Mesenchymal stem cell (in vitro differentiated cells and primary cell): ENCODE measurements around the gene LIAS.

Experiments used
- DNase-seq: peaks from one replicate; pipeline ENCODE4 v3.0.0-alpha.2; 2013
- H2AFZ ChIP-seq: one replicate; pipeline ENCODE4 v1.6.1; 2013; ENCODE audit warnings: low read depth, mild to moderate bottlenecking, control low read depth, inconsistent platforms, low read length, moderate library complexity
- H2AK5ac ChIP-seq: 2 replicates; pipeline ENCODE4 v1.6.1; 2013; ENCODE audit warnings: low read length, moderate library complexity, mild to moderate bottlenecking, inconsistent platforms; ENCODE audit not compliant: severe bottlenecking
- H2BK120ac ChIP-seq: one replicate; pipeline ENCODE4 v1.6.1; 2013; ENCODE audit warnings: low read depth, mild to moderate bottlenecking, inconsistent platforms, low read length, moderate library complexity
- H2BK12ac ChIP-seq, 2 experiments: one replicate each; pipeline ENCODE4 v1.6.1; 2013; ENCODE audit warnings: inconsistent platforms in 2 of 2, low read length in 2 of 2, mild to moderate bottlenecking in 2 of 2, moderate library complexity in 2 of 2, control low read depth in 1 of 2
- H2BK15ac ChIP-seq: one replicate; pipeline ENCODE4 v1.6.1; 2013; ENCODE audit warnings: mild to moderate bottlenecking, low read depth, inconsistent platforms; ENCODE audit not compliant: poor library complexity, severe bottlenecking
- H2BK5ac ChIP-seq: 2 replicates; pipeline ENCODE4 v1.6.1; 2013; ENCODE audit warnings: low read depth, mild to moderate bottlenecking, low read length, control low read depth, inconsistent platforms; ENCODE audit not compliant: poor library complexity, severe bottlenecking
- H3K14ac ChIP-seq, 2 experiments: one replicate each; pipeline ENCODE4 v1.6.1; 2013; ENCODE audit warnings: inconsistent platforms in 2 of 2, low read length in 2 of 2, control low read depth in 1 of 2, mild to moderate bottlenecking in 1 of 2, moderate library complexity in 1 of 2
- H3K18ac ChIP-seq, 2 experiments: one replicate each; pipeline ENCODE4 v1.6.1; 2013; ENCODE audit warnings: inconsistent platforms in 2 of 2, low read length in 2 of 2, control low read depth in 1 of 2, low read depth in 1 of 2, mild to moderate bottlenecking in 1 of 2
- H3K23ac ChIP-seq, 2 experiments: one replicate each; pipeline ENCODE4 v1.6.1; 2013; ENCODE audit warnings: inconsistent platforms in 2 of 2, low read length in 2 of 2, mild to moderate bottlenecking in 2 of 2, moderate library complexity in 2 of 2, control low read depth in 1 of 2
- H3K27ac ChIP-seq: 2 replicates; pipeline ENCODE4 v1.5.1; 2013; ENCODE audit warnings: mild to moderate bottlenecking, moderate library complexity, low read length, control low read depth, inconsistent platforms; ENCODE audit not compliant: poor library complexity, severe bottlenecking
- H3K27me3 ChIP-seq, 2 experiments: 2 replicates each; pipeline versions ENCODE4 v1.6.1 to v1.7.0; 2013; ENCODE audit warnings: low read length in 2 of 2, mild to moderate bottlenecking in 2 of 2, moderate library complexity in 2 of 2, control low read depth in 1 of 2, inconsistent platforms in 1 of 2; ENCODE audit not compliant: control insufficient read depth in 1 of 2, insufficient read depth in 1 of 2
- H3K36me3 ChIP-seq, 2 experiments: 2 replicates each; pipeline versions ENCODE4 v1.6.1 to v1.7.0; 2013; ENCODE audit warnings: low read length in 2 of 2, control low read depth in 1 of 2, inconsistent platforms in 1 of 2, low read depth in 1 of 2, mild to moderate bottlenecking in 1 of 2; ENCODE audit not compliant: insufficient read depth in 2 of 2, control insufficient read depth in 1 of 2
- H3K4ac ChIP-seq, 2 experiments: one replicate each; pipeline ENCODE4 v1.6.1; 2013; ENCODE audit warnings: inconsistent platforms in 2 of 2, low read length in 2 of 2, mild to moderate bottlenecking in 2 of 2, moderate library complexity in 2 of 2, control low read depth in 1 of 2, low read depth in 1 of 2
- H3K4me1 ChIP-seq: 2 replicates; pipeline ENCODE4 v1.6.1; 2013; ENCODE audit warnings: low read depth, low read length, control low read depth; ENCODE audit not compliant: control insufficient read depth, insufficient read depth
- H3K4me2 ChIP-seq: 2 replicates; pipeline ENCODE4 v1.6.1; 2013; ENCODE audit warnings: low read length, mild to moderate bottlenecking, inconsistent platforms; ENCODE audit not compliant: poor library complexity, severe bottlenecking
- H3K4me3 ChIP-seq, 2 experiments: 2 replicates each; pipeline versions ENCODE4 v1.5.1 to v1.7.0; 2013; ENCODE audit warnings: low read length in 2 of 2, mild to moderate bottlenecking in 2 of 2, control low read depth in 1 of 2, low read depth in 1 of 2; ENCODE audit not compliant: insufficient read depth in 1 of 2
- H3K79me1 ChIP-seq: replicated peaks from 2 replicates; pipeline ENCODE4 v1.6.1; 2013; ENCODE audit warnings: mild to moderate bottlenecking, control low read depth, low read length, inconsistent platforms; ENCODE audit not compliant: poor library complexity, severe bottlenecking
- H3K9ac ChIP-seq: 2 replicates; pipeline ENCODE4 v1.7.0; 2013; ENCODE audit warnings: mild to moderate bottlenecking, low read length, moderate library complexity
- H3K9me3 ChIP-seq: 2 replicates; pipeline ENCODE4 v1.7.0; 2013; ENCODE audit warnings: mild to moderate bottlenecking, low read length; ENCODE audit not compliant: control insufficient read depth
- H4K8ac ChIP-seq: one replicate; pipeline ENCODE4 v1.6.1; 2013; ENCODE audit warnings: inconsistent platforms, mild to moderate bottlenecking, low read length, moderate library complexity
- H4K91ac ChIP-seq: one replicate; pipeline ENCODE4 v1.6.1; 2013; ENCODE audit warnings: mild to moderate bottlenecking, low read length, inconsistent platforms
- WGBS: methylation state at CpG from one replicate; pipeline ENCODE4 v1.1.7; 2013; ENCODE audit warnings: mixed read lengths; 5-methylcytosine and 5-hydroxymethylcytosine counted together

Gene LIAS

GRCh38 chr4:39466747-39467146, 7.9 kb downstream of the LIAS start:
- DNase-seq = no peak
- no peak overlapping the region for H3K23ac ChIP-seq

GRCh38 chr4:39467464-39467863, 8.6 kb downstream of the LIAS start:
- Histone ChIP-seq H2BK15ac (no peak overlapping the region), H2BK12ac (no peak overlapping the region), H3K18ac (no peak overlapping the region), H2AK5ac (no peak overlapping the region), H3K9me3 (no peaks in the 10 kb centered on the region), H4K8ac (no peak overlapping the region), H3K27ac (no peak overlapping the region), H4K91ac (no peak overlapping the region), H3K23ac (no peak overlapping the region), H2BK5ac (no peak overlapping the region), H3K9ac (peak overlapping the region; percentile 89), H3K4me1 (peaks cover 3% of the 10 kb centered on the region), H3K4ac (no peak overlapping the region), H3K27me3 (no peaks in the 10 kb centered on the region), H3K36me3 (peaks cover 9 to 49% of the 10 kb centered on the region in 2 experiments), H3K4me2 (no peak overlapping the region), H2AFZ (no peak overlapping the region), H3K79me1 (peaks cover 10% of the 10 kb centered on the region), H3K4me3 (no peak overlapping the region), H2BK120ac (no peak overlapping the region), H3K14ac (no peak overlapping the region)
- 93% methylated on average over 4 of the region's 4 CpGs for WGBS
- DNase-seq = no peak

More at GRCh38 chr4:39466747-39467146, 7.9 kb downstream of the LIAS start:
- no peaks in the 10 kb centered on the region for H3K9me3 ChIP-seq
- no peak overlapping the region for H3K4me2 ChIP-seq
- no peak overlapping the region for H3K4me3 ChIP-seq
- no peak overlapping the region for H3K14ac ChIP-seq
- peak overlapping the region; percentile 77 for H3K27ac ChIP-seq
- no peak overlapping the region for H4K91ac ChIP-seq
- peaks cover 3% of the 10 kb centered on the region for H3K4me1 ChIP-seq
- H2BK120ac ChIP-seq = no peak overlapping the region
- no peak overlapping the region for H3K18ac ChIP-seq
- H3K36me3 ChIP-seq = peaks cover 9 to 45% of the 10 kb centered on the region in 2 experiments
- no peaks in the 10 kb centered on the region for H3K27me3 ChIP-seq
- no peak overlapping the region for H2BK5ac ChIP-seq
- no peak overlapping the region for H4K8ac ChIP-seq
- no peak overlapping the region for H2AK5ac ChIP-seq
- no peak overlapping the region for H2AFZ ChIP-seq
- H3K9ac ChIP-seq = peak overlapping the region; percentile 89
- H3K79me1 ChIP-seq = peaks cover 10% of the 10 kb centered on the region
- H2BK15ac ChIP-seq = no peak overlapping the region
- H2BK12ac ChIP-seq = no peak overlapping the region
- 60% methylated on average over 1 of the region's 4 CpGs for WGBS
- H3K4ac ChIP-seq = no peak overlapping the region

- Histone ChIP-seq H2BK5ac (no peak overlapping the region), H3K9ac (peak overlapping the region; percentile 68), H4K8ac (no peak overlapping the region), H3K4me3 (no peak overlapping the region), H2AK5ac (no peak overlapping the region), H3K79me1 (peaks cover 4% of the 10 kb centered on the region), H3K27ac (no peak overlapping the region), H2AFZ (no peak overlapping the region), H3K4ac (no peak overlapping the region), H3K27me3 (no peaks in the 10 kb centered on the region), H3K9me3 (no peaks in the 10 kb centered on the region), H2BK15ac (no peak overlapping the region), H3K4me1 (peaks cover 3% of the 10 kb centered on the region), H3K36me3 (peaks cover 7 to 44% of the 10 kb centered on the region in 2 experiments), H3K4me2 (no peak overlapping the region), H2BK12ac (no peak overlapping the region), H3K23ac (no peak overlapping the region), H3K18ac (no peak overlapping the region), H3K14ac (no peak overlapping the region), H2BK120ac (no peak overlapping the region), H4K91ac (no peak overlapping the region)
- 74% methylated on average over 4 of the region's 4 CpGs for WGBS
- DNase-seq = peak; percentile 91
These were observed 10.7 kb downstream of the LIAS start for GRCh38 chr4:39469429-39470077.

DNA sequence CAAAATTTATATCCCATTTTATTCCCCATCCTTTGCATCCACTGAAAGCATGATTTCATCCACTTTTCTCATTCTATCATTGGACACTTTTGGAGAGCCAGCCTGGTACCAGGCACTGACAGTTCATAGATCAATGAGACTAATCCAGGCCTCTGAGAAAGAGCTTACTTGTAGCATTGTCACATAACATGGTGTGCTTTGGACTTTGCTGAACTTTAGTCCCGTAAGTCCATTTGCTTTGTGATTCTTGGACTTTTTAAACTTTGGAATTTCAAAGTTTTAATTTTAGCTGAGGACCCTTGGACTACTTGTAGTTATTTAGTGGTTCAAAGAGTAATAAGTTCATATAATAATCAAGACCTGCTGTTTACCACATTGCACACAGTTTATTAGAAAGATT, 11.5 kb downstream of the LIAS start:
- Histone ChIP-seq H3K23ac (no peak overlapping the region), H2AFZ (no peak overlapping the region), H3K4me2 (no peak overlapping the region), H3K18ac (no peak overlapping the region), H4K91ac (no peak overlapping the region), H3K4me3 (no peak overlapping the region), H3K27me3 (no peaks in the 10 kb centered on the region), H2BK12ac (no peak overlapping the region), H3K9ac (no peak overlapping the region), H2BK120ac (no peak overlapping the region), H3K4me1 (peaks cover 3% of the 10 kb centered on the region), H3K27ac (no peak overlapping the region), H4K8ac (no peak overlapping the region), H3K14ac (no peak overlapping the region), H2BK5ac (no peak overlapping the region), H3K36me3 (peaks cover 7 to 41% of the 10 kb centered on the region in 2 experiments), H3K9me3 (no peaks in the 10 kb centered on the region), H3K79me1 (peaks cover 4% of the 10 kb centered on the region), H3K4ac (no peak overlapping the region), H2BK15ac (no peak overlapping the region), H2AK5ac (no peak overlapping the region)
- no peak for DNase-seq
- WGBS = 94% methylated on average over 1 of the region's 1 CpG
